Measurements from ENCODE around the gene NETO2.
"Not testable (repeated sequence)": the region's sequence is repeated elsewhere in the genome, so short reads cannot be mapped to it uniquely, and the experiment has no call there.

NETO2 gene

DNA sequence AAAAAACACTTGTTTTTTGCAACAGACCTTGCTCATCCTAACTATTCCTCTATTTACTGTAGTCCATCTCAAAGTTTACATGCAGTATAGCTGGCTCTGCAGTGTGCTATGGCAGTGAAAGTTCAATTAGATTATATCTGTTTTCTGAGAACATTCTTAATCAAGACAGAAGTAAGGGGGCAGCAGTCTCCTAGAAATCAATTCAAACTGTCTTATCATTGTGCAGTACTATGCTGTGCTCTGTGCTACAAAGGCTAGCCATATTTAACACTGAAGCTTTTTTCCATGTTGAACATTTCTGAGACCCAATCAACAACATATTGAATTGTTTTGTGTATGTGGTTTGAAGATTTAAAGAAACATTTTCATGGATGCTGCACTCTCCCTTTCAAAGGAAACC is 11.4 kb downstream of the NETO2 start:
- DNase-seq (ENCODE audit: low read depth) = no peak

- no peak for DNase-seq (ENCODE audit: low read depth)
Observed at GRCh38 chr16:47129755-47130435, 13.8 kb downstream of the NETO2 start.

- DNase-seq (ENCODE audit: low read depth) = no peak
Observed at GRCh38 chr16:47127541-47127940, 16.2 kb downstream of the NETO2 start.

DNA sequence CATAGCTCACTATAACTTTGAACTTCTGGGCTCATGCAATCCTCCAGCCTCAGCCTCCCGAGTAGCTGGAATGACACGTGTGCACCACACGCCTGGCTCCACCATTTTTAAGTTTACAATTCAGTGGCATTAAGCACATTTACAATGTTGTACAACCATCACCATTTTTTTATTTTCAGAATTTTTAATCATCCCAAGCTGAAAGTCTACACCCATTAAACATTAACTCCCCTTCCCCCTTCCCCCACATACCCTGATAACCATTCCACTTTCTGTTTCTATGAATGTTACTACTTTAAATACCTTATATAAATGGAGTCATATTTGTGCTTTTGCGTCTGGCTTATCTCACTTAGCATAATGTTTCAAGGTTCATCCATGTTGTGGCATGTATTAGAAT is 18.0 kb downstream of the NETO2 start:
- DNase-seq (ENCODE audit: low read depth) = no peak

DNA sequence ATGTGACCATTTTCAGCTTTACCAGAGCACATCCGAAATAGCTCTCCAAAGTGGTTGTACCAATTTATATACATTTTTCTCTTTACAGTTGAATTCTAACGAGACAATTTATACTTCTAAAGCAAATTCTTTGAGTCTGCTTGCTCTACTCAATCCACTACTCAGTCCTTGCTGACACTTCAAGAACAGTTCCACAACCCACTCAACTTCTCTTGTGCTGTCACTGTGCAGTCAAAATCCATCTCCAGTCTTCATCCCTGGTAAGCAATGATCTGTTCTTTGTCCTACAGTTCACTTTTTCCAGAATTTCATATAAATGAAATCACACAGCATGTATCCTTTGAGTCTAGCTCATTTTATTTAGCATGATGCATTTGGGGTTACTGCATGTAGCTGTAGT is 30.6 kb downstream of the NETO2 start:
- no peak for DNase-seq (ENCODE audit: low read depth)

GRCh38 chr16:47110939-47111338 is 32.8 kb downstream of the NETO2 start:
- no peak for DNase-seq (ENCODE audit: low read depth)

- no peak for DNase-seq (ENCODE audit: low read depth)
Observed at GRCh38 chr16:47109361-47109760, 34.4 kb downstream of the NETO2 start.

DNA sequence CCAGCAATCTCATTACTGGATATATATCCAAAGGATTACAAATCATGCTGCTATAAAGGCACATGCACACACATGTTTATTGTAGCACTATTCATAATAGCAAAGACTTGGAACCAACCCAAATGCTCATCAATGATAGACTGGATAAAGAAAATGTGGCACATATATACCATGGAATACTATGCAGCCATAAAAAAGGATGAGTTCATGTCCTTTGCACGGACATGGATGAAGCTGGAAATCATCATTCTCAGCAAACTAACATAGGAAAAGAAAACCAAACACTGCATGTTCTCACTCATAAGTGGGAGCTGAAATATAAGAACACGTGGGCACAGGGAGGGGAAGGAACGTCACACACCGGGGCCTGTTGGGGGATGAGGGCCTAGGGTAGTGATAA is 40.8 kb downstream of the NETO2 start:
- DNase-seq (ENCODE audit: low read depth) = not testable (repeated sequence)

DNA sequence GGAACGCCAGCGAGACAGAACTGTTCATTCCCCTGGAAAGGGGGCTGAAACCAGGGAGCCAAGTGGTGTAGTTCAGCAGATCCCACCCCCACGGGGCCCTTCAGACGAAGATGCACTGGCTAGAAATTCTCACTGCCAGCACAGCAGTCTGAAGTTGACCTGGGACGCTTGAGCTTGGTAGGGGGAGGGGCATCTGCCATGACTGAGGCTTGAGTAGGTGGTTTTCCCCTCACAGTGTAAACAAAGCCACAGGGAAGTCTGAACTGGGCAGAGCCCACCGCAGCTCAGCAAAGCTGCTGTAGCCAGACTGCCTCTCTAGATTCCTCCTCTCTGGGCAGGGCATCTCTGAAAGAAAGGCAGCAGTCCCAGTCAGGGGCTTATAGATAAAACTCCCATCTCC is 46.6 kb downstream of the NETO2 start:
- DNase-seq (ENCODE audit: low read depth) = not testable (repeated sequence)

DNA sequence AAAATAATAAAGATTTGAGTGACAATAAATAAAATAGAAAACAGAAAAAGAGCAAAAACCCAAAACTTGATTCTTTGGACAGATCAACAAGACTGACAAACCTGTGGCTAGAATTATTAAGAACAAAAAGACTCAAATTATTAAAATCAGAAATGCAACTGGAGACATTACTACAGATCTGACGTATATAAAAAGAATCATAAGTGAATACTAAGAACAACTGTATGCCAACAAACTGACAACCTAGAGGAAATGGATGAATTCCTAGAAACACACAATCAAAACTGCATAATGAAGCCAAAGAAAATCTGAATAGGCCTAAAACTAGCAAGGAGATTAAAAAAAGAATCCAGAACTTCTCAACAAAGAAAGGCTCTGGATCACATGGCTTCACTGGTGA is 47.4 kb downstream of the NETO2 start:
- DNase-seq (ENCODE audit: low read depth) = no peak

DNA sequence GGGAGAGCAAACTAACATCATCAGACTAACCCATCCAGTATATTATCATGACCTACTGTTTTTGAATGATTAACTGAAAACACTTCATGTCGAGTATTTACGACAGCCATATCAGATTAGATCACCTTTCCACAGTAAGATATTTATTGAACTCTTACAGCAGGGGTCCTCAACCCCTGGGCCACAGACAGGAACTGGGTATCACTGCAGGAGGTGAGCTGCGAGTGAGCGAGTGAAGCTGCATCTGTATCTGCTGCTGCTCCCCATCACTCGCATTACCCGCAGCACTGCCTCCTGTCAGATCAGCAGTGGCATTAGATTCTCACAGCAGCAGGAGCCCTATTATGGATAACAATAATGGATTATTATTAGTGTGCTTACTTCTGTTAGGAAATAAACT is 59.5 kb downstream of the NETO2 start:
- no peak for DNase-seq (ENCODE audit: low read depth)

DNA sequence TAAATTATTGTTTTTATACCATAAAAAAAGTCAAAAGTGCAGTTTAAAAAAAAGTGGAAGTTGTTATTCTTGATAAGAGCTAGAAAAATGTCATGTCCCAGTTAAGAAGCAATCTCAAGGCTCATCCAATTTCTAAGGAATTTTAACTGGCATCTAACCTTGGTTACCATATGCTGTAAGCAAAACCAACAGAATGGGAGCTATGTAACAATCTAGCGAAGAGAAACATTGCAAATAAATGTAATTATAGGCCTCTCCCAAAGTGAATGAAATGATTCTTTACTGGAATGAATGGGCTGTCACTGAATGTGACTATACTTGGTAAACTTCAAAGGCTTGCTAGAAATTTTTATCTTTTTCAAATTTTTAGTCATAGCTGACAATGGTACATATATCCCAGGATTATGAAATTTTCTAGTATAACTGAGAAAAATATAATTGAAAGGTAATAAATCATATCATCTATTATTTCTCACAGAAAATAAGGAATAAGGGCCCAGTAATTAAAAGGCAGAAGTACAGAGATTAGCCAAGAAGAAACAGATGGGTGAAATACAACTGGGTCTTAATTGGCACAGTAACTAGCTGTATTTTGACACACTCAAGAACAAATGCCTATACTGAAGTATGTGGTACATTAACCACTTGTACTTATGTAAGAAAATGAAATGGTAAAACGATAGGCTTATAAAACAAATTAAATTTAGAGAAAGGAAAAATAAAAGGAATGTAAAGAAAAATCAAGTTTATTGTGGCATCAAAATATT is 61.5 kb downstream of the NETO2 start:
- no peak for DNase-seq (ENCODE audit: low read depth)

DNA sequence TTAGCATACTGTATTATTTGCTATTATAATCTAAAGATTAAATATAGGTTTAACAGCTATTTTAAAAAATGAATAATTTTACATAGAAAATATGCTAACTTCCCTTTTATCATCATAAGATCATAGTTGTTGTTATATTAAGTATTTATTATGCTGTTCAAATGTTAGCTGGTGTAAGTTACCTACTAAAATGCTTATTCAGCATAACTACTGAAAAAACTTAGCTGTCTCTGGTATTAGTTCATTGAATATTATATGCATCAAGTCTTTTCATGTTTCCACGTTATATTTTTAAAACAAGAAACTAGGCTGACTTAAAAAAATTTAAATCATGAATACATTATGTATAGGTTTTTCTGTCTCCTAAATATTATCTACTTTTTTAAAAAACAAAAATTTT is 62.6 kb downstream of the NETO2 start:
- no peak for DNase-seq (ENCODE audit: low read depth)

DNA sequence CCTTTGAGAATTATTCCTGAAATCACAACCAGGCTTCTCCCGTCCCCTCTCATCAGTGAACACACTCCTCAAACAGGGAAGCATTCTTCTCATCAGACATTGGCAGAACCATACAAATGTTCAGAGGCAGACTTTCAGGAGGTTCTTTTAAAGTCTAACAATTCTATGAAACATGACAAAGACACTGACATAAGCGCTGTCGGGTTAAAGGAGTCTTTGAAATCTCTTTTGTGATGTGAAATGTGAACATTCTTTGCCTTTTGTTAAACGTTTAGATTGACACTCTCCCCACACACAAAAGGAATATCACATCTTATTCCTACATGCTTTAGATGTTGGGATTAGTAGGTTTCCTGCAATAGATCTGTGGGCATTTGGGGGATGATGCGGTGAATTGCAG is 63.9 kb downstream of the NETO2 start:
- no peak for DNase-seq (ENCODE audit: low read depth)

DNA sequence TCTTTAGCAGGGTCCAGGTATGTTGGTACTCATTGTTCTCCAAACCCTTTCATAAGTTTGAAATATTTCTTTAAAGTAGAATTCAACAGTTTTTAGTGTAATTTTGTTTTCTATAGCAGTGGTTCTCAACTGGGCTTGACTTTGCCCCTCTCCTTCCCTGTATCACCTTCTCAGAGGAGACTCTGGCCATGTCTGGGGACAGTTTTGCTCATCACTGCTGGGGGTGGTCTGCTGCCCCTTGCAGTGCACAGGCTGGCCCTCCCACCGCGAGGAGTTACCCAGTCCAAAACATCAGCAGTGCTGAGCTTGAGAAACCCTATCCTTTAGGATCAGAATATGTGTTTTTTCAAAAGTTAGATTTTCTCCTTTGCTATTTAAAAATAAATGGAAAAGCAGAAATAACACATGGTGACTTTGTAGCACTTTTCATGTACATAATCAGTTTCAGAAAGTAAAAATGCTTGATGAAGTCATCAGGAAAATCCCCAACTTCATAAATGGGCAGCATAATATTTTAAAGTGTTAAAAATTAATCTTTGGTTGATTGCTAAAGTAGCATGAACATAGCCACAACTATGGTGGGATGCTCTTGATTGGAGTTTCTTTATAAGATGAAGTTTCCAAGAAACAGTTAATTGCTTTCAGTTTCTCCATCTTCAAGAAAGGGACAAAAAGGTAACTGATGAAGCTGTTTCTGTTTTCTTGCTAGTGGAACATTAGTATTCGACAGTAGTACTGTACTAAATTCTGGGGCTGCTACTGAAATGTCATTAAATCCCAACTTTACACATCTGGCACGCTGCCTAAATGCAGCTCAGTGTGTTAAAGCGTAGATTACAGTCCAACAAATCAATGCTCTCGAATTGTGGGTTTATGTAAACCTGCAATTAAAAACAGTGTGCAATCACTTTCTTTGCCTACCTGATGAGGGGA is 70.3 kb downstream of the NETO2 start:
- no peak for DNase-seq (ENCODE audit: low read depth)

DNA sequence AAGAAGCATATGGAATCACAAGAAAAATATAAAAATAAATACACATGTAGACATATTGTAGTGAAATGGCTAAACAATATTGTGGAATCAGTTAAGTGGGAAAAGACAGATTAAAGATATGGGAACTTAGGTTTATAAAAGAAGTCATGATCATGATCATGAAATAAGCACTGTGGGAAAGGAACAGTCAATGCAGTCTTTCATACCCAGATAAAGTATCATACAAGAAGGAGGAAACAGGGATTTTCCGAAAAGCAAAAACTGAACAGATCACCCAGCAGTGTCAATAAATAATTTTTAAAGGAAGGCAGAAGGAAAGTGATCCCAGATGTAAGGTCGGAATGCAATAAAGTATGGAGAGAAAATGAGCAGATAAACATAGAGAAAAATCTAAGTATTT is 71.6 kb downstream of the NETO2 start:
- no peak for DNase-seq (ENCODE audit: low read depth)

DNA sequence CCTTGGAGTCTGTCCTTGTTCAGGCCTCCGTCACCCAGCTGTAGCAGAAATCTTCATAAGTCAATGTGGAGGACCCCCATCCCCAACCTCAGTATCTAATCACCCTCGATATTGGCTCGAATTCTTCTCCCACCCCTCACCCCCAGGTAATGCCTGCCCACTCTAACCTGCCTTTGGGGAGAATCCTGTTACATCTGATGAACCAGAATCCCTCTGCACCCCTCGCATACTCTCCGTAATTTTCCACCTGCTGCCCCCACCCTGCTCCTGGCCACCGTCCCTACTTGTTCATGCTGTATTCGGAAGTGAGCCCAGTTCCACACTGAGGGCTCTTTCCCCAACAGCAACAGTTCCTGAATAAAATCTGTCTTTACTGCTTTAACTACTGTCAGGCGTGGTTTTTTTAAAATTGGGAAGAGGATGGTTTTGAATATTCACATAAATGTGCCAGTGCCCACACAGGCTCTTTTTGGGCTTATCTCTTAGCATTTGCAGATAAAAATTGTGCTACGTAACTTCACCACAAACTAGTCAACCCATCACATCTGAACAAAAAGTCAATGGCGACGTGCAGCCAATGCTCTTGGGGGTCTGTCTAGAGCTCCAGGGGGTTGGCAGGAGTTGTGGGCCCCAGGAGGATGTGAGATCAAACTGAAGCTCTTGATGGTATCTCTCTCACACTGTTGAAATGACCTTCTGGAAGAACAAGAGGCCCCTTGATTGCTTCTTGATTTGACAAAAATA is 73.7 kb downstream of the NETO2 start:
- no peak for DNase-seq (ENCODE audit: low read depth)

- no peak for DNase-seq (ENCODE audit: low read depth)
Observed at GRCh38 chr16:47069313-47069712, 74.4 kb downstream of the NETO2 start.

DNA sequence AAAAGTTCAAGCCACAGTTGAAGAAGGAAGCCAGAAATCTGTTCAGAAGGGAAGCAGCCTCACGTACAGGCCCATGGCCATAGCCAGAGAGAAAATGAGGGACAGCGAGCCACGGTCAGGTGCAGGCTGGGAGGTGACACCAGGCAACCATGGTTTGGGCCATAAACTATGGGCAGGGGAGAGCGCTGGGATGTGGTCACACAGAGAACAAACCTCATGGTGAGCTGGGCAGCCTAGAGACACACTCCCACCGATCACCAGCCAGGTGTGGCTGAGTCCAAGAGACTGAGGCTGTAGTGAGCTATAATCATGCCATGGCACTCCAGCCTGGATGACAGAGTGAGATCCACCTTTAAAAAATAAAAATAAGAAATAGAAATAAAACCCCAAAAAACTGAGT is 76.5 kb downstream of the NETO2 start:
- no peak for DNase-seq (ENCODE audit: low read depth)

- DNase-seq (ENCODE audit: low read depth) = no peak
Observed at GRCh38 chr16:47065766-47066688, 77.7 kb downstream of the NETO2 start.

GRCh38 chr16:47064775-47065174 is 79.0 kb downstream of the NETO2 start:
- DNase-seq (ENCODE audit: low read depth) = no peak
